Ureter (tissue), 1 donor: ENCODE measurements around the gene PDGFA. TPM values are rescaled to one million over a fixed set of nuclear protein-coding genes. Genes with fewer than 3 reads are reported as not detected.
A peak's percentile ranks its signal among the peaks of the same experiment; 100 is the strongest.

Source experiments
- DNase-seq: peaks from one replicate; pipeline ENCODE4 v3.0.0-alpha.2; 2020; ENCODE audit warnings: low spot score
- total RNA-seq: library from RNA; stranded (reverse); gene quantifications from one replicate; pipeline ENCODE4 v1.2.4, GENCODE V29; 2023
- donor health status: DM: yes; HTN: yes; CAD: no.

PDGFA gene
- total RNA-seq, 1 donor from 2014 or later, result 31.5 TPM

DNA sequence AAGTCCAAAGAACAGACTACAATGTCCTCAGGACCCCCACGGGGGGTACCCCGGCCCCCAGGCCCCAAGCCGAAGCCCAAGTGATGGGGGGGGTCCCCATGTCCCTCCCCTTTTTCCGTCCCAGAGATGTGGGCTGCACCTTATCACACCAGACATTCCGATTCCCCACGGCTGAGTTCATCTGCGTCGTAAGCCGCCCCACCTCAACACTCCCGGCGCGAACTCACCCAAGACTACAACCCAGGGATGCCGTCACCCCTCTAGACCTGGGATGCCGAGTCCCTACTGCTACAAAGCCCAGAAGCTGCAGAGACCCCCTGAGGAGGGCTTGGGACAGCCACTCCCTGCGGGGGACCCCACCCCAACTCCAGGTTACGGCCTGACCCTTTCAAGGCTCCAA lies 14.5 kb downstream of the PDGFA start:
- DNase-seq, result no peak

DNA sequence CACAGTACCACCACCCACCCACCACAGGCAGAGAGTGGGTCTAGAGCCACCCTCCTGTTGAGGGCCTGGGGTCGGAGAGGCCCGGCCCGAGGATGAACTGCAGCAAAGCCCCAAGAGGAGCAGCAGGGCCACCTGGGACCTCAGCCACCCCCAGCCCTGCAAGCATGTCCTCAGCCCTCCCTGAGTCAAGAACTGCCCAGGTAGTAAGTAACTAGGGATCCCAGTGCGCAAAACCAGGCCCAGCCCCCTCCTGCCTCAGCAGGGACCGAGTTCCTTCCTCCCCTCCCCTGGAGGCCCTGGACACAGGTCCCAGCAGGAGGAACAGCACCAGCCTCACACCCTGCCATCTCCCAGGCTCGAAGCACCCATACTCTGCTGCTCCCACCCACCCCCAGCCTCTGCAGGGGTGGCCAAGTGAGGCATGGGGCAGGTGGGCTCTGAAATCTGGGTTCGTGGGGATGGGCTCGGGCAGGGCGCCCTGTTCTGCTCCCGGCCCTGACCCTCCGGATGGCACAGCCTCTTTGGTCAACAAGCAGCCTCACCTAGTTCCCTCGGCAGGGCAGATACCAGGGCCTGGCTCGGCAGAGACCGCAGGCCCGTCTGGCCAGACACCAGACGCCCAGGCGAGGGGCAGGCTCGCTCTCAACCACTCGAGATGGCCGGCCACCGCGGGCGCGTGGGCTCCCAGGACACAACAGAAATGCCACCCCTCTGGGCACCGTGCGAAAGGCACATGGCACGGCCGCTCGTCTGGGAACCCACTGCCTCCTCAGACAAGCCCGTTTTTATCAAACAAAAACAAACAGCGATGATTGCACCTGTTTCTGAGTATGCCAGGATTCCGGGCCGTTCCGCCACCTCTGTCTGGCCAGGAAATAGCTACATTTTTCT lies 15.2 kb downstream of the PDGFA start:
- DNase-seq, result no peak

DNA sequence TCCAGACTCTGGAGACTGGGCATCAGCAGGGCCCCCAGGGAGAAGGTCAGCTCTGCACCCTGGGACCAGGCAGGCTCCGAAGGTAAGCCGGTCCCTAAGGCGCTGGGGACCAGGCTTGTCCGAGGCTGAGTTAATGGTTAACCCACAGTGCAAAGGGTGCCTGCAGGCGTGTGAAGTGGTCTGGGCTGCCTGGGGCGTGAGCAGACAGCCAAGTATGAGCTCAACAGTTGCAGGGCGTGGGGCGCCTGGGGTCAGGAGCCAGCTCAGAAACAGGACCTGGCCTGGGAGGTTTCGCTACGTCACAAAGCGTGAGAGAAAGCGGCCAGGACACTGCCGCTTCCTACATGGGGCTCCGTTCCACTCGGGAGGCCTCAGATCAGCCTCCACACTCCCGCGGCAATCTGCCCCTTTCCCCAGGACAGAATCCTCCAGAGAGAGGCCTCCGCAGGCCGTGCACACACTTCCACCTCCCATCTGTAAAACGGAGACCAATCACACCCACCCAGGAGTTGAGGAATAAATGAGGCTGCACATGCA lies 16.0 kb downstream of the PDGFA start:
- no peak for DNase-seq

DNA sequence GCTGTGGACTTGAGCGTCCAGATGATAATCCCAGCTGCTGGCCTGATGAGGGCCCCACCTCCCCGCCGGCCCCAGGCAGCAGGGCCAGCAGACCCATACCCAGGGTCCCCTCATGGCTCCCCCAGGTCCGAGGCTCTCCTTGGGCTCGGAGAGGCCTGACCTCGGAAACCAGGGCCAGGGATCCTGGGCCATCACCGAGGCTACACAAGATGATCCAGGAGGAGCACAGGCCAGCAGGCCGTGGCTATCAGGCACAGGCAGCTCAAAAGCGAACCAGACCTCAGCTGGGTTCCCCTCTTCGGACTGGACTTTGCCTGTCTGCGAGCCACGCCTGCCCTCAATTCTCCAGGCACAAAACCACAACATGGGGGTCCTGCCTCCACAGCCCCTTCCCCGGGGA lies 17.4 kb downstream of the PDGFA start:
- DNase-seq, result no peak

DNA sequence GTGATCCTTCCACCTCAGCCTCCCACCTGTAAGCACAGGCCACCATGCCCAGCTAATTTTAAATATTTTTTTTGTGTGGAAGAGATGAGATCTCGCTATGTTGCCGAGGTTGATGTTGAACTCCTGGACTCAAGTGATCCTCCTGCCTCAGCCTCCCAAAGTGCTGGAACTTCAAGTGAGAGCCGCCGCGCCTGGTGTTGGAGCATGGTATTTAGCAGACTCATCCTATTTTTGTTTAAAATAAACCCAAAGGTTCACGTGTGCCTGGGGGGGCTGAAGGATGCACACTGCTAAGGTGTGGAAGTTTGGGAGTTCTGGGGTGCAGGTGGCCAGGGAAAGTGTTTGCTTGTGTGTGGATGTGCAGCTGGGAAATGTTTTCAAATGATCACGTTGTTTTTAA lies 18.1 kb downstream of the PDGFA start:
- DNase-seq, result no peak

DNA sequence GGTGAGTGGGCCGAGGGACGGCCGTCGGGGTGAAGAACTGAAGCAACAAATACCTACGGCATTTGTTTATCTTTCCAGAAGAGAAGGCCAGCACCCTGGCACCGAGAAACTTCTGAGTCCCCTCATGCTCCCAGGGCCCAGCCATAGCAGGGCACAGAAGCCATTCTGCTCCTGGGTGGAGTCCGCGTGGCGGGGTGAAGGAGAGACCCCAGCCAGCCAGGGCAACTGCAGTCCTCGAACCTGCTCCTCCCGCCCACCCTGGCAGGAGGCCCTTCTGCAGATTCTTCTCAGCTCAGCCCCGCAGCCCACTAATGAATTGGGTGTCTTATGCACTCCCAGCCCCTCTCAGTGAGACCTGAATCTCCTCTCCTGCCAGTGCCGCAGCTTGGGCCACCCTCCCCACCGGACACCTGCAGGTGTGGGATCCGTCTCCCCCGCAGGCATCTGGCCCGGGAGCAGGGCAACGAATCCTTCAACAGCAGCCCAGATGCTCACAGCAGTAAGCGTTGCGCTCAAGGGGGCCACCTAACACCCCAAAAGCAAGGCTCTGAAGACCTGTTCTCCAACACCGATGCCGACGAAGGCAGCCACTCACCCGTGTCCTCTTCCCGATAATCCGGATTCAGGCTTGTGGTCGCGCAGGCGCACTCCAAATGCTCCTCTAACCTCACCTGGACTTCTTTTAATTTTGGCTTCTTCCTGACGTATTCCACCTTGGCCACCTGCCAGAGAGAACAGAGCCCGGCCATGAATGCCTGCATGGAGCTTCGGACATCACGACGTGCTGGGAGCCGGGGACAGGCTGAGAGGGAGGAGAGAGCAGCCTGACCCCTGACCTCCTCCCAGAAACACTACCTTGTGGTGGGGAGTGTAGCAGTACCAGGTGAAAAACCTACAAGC lies 18.9 kb downstream of the PDGFA start:
- DNase-seq, result no peak

DNA sequence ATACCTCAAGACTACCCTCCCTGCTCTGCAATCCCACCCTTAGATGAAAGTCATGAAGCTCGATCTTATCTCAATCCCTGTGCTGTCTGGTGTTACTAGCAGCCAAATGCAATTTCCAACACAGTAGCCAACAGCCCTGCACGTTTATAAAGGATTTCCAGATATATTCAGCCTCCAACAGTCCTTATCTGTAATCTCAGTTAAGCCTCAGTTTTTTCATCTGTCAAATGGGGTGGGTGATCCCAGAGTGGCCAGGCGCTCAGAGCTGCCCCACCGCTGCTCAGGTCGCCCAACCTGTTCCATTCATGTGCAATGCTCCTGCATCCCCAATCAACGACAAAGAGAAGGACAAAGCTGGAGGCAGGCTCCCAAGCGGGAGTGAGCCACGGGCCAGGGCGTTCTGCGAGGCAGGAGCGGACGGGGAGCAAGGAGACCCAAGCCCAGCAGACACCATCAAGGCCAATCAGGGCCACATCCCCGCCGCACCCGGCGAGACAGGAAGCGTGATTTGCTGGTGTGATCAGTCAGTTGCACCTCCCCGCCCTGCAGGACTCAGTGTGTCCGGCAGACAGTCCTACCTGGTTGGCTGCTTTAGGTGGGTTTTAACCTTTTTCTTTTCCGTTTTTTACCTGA lies 19.7 kb downstream of the PDGFA start:
- DNase-seq, result no peak

DNA sequence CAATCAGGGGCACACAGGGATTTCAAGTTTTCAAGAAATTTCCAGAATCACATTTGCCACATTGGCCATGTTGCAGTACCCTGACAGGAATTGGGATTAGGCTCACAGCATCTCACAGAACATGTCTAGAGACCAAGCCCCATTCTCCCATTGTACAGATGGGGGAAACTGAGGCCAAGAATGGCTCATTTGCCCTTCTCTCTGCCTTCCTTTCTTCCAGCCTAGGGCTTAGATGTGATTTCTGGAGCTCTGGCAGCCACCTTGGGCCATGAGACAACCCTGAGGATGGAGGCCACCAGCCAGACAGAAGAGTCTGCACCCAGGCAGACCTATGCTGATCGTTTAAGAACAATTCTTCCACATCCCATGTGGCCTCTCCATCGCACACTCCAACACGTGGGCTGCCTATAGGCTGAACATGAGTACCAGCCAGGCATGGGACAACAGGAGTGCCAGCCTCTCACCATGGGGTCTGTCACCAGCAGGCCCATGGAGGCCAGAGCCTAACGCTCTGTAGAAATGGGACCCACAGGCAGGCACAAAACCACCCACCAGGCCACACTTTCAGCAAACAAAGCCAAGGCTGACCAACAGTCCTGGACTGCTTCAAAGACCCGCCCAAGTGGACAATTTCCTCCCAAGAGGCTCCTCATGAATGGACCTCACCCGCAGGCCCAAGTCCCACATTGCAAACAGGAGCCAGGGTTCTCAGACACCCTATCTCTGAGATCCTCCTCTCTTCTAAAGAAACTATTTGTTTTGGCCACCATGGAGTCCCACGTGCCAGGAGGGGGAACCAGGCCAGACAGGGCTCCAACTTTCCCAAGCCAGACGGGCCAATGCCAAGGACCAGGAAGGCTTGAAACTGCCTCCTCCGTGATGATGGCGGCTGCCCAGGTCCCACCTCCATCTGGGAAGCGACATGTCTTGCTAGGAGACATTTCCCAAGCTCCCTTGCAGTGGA lies 20.7 kb downstream of the PDGFA start:
- no peak for DNase-seq

DNA sequence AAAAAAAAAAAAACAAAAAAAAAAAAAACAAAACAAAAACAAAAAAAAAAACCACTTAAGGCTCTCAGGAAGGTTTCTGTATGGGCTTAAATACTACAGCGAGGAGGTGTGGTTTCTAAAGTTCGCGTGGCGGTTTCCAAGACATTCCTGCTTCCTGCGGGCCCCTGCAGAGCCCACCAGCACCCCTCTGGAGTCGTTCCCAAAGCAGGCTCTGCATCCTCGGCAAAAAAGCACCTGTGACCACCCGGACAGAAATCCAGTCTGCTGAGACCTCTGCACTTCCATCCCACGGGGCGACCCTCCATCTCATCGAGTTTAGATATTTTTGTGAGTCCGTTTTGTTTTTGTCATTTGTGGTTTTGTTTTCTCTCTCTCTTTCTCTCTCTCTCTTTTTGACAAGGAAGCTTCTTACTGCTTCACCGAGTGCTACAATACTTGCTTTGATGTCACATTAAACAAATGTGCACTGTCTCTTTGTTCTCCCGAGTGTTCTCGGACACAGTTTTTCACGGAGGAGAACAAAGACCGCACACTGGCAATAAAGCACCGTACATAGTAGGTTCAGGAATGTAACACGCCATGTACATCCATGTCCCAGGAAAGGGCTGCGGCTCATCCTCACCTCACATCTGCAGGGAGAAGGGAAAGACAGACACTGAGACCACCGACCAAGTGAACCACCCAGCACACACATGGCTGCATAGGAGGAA lies 21.5 kb downstream of the PDGFA start:
- no peak for DNase-seq

DNA sequence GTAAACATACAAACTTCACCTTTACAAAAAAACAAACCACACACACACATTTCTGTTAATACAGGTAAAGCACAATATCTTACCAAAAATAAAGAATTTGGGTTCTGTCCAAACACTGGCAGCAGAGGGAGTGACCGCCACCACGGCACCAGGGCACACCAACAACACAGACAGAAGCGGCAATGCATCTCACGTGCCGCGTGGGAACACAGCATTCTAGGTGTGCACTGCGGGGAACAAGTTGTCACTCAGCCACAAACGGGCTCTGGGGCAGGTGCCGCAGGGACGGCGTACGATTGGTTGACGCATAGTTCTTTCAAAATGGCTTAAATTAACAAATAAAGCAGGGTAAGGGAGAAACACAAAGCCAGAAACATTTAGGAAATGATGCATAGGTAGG lies 22.3 kb downstream of the PDGFA start:
- DNase-seq, result no peak

DNA sequence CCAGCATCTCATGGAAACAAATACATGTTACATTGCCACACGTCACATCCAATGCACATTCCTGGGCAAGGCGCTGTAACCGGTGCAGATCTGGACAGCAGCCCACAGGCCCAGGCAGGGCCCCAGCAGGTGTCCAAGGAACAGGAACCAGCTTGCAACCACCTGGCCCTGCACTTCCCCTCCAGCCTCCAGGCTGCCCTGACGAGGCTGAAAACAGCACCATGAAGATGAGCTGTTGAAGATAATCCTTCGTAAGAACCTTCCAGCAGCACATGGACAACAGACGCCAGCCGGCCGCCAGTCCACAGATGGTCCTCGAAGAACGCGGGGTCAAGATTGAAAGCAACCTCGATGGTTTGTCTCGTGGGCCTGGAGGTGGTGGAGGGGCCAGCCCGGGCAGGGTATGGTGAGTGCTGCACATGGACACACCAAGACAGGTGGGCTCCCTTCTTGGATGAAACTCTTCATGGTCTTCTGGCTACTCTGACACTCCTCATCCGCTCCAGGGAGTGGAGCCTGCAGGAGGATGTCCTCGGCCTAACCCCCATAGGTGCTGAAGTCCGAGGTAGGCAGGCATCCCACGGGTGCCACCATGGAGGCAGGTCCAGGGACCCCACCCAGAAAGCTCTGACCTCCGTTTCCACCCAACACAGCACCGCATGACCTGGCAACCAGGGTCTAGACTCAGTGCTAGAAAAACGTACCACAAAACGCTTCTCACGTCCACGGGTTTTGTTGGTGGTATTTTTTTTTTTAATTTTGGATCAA lies 22.9 kb downstream of the PDGFA start:
- peak; percentile 80 for DNase-seq

DNA sequence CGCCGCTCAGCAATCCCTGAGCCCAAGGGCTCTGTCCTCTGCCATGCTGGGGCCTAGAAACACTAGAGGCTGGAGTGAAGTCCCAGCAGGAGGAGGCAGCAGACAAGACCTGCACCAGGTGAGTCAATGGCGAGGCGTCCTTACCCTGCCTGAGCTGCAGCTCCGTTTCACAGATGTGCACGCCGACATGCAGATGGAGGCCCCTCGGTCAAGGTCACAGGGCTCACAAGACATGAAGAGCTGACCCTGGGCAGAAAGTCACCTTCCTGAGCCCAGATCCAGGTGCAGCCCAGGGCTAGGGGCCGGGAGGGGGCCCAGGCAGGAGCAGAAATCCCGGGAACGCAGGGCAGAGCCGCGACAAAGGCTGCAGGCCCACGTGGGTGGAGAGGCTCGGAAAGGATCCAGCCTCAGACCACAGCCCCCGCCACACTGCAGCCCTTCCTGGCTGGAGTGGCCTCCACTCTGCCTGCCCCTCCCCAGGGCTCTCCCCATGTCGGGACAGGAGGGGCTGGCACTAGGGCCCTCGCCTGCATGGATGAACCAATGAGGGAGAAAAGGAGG lies 23.8 kb downstream of the PDGFA start:
- DNase-seq, result no peak

DNA sequence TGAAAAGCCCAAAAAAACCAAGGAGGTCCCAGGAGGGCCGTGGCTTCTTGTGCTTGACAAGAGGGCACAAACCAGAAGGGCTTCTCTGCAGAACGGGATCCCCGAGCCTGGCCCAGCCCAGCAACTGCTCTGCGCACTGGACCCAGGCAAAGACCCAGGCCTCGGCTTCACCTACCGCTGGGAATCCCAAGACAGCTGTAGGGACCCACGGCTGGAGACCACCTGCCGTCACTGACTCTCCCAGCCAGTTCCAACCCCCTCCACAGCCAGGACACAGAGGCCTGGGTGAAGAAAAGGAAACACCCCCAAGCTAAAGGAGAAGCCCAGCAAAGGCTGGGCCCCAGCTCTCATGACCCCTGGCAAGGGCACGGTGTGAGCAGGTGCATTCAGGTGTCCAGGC lies 24.3 kb downstream of the PDGFA start:
- no peak for DNase-seq

DNA sequence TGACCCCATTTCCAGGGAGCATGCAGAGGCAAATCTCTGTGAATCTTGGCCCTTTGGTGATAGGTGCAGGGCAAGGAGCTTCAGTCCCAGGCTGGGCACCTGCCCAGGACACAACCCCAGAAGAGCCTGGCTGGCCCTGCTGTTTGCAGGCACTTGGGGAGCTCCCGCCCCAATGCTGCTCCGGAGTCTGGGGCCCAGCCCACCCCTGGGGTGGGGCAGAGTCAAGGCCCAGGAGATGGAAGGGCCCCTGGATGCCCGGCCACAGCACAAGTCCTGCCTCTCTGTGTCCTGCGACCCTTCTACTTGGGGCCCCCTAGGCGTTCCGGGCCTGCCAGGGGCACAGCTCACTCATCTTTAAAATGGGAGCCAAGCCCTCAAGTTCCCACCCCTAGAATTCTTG lies 24.7 kb downstream of the PDGFA start:
- no peak for DNase-seq

DNA sequence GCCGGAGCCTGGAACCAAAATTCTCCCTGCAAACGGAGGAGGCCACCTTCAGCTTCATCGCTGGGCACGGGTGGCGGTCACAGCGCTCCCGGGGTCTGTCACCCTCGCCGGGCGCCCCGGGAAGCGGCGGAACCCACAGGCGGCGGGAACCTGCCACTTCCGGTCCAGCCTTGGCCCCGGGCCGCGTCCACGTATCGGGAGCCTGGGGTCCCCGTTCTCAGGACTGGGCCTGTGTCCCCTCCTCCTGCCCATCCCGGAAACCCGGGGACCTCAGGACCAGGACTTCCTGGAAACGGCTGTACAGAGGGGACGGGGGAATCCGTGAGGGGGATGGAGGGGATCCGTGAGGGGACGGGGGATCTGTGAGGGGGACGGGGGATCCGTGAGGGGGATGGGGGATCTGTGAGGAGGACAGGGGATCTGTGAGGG lies 25.4 kb downstream of the PDGFA start:
- DNase-seq, result no peak

DNA sequence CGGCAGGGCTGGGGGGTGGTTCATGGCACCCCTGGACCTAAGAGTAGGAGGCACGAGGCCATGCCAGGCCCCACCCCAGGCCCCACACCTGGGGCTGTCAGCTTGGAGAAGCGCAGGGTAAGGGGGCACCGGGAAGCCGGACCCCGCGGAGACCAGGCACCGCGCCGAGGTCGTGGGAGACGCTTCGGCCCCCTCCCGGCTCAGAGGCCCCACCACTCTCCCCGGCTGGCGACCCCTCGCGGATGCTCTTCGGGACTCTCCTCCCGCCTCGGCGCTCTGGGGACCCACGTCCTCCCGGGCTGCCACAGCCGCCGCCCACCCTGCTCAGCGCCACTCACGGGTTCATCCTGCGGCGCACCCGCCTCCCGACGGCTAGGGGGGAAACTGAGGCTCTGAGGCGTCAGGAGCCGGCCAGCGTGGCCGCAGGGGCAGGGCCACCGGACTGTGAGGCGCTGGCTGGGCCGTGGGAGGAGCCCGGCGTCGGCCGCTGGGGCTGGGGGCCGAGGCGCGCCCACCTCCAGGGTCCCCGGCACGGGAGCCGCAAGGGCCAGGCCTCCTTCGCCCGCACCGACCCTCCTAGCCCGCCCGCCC lies 25.9 kb downstream of the PDGFA start:
- no peak for DNase-seq

DNA sequence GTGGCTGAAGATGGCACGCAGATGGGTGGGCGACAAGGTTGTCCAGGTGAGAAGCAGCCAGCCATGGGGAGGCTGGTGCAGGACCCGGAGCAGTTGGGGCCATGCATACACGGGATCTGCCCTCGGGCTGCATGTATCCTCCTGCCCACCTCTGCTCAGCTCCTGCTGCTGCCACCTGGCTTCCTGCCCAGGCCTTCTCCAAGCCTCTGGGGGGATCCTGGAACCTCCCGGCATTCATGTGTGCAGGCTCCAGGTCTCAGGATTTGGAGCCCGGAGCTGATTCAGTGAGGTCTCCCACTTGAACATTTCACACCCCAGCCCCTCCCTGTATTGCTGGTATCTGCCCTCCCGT lies 27.0 kb downstream of the PDGFA start:
- DNase-seq, result no peak

DNA sequence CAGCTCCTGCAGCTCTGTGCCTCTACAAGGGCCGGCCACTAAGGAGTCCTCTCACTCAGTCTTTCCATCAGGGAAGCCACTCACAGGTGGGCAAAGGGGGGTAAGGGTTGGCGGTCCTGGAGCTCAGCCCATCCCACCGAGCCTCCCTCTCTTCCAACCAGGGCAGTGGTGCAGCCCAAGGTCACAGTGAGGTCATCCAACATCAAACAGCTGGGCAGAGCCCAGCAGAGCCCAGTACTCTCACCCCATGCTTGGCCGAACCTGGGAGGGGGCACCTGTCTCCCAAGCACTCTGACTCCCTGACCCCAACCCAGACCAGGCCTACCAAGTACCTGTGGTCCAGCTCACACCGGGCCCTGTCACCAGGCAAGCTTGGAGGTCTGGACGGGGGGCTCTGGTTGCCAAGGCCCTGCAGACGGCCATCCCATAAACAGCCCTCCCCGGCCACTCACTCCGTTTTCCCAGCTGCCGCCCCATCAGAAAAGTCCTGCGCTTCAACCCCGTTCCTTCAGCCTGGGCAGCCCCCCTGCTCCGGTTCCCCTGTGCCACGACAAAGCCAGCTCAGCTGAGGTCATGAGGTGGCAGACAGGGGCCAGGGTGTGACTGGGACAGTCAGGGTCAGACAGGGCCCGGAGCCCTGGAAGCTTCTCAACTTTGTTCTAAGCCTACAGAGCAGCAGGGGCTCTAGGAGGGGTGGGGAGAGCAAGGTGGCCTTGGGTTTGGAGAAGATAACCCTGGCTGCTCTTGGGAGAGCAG lies 27.5 kb downstream of the PDGFA start:
- no peak for DNase-seq
